WTC11 (cell line): ENCODE data around the gene ABCC4.

Experiments used
- ATF2 ChIP-seq: sonication (generic); formaldehyde crosslinking; IDR thresholded peaks from 2 replicates; pipeline ENCODE4 v1.8.1; 2022; ENCODE audit warnings: low read depth, missing genetic modification reagents, borderline replicate concordance
- CTCF ChIP-seq: fragments of 200-600 bp; IDR thresholded peaks from 2 replicates; pipeline ENCODE4 v1.8.0; 2022; ENCODE audit warnings: antibody characterized with exemption
- E2F1 ChIP-seq: sonication (generic); formaldehyde crosslinking; IDR thresholded peaks from 2 replicates; pipeline ENCODE4 v1.8.0; 2022; ENCODE audit warnings: mild to moderate bottlenecking, missing genetic modification reagents
- E2F5 ChIP-seq: sonication (generic); formaldehyde crosslinking; IDR thresholded peaks from 2 replicates; pipeline ENCODE4 v1.8.1; 2022; ENCODE audit warnings: mild to moderate bottlenecking, moderate library complexity, missing genetic modification reagents
- JUN ChIP-seq: sonication (generic); formaldehyde crosslinking; IDR thresholded peaks from 2 replicates; pipeline ENCODE4 v1.8.0; 2023; ENCODE audit warnings: mild to moderate bottlenecking, missing genetic modification reagents
- KAT7 ChIP-seq: sonication (generic); formaldehyde crosslinking; IDR thresholded peaks from 2 replicates; pipeline ENCODE4 v1.8.1; 2023; ENCODE audit warnings: missing genetic modification reagents, mild to moderate bottlenecking, borderline replicate concordance
- NR2C2 ChIP-seq: sonication (generic); formaldehyde crosslinking; IDR thresholded peaks from 2 replicates; pipeline ENCODE4 v1.8.0; 2022; ENCODE audit warnings: mild to moderate bottlenecking, missing genetic modification reagents
- PREB ChIP-seq: sonication (generic); formaldehyde crosslinking; IDR thresholded peaks from 2 replicates; pipeline ENCODE4 v1.8.1; 2022; ENCODE audit warnings: mild to moderate bottlenecking, missing genetic modification reagents, moderate library complexity, borderline replicate concordance
- SP1 ChIP-seq: sonication (generic); formaldehyde crosslinking; conservative IDR thresholded peaks from 2 replicates; pipeline ENCODE4 v1.8.1; 2022; ENCODE audit warnings: missing genetic modification reagents
- STAT6 ChIP-seq: sonication (generic); formaldehyde crosslinking; conservative IDR thresholded peaks from 2 replicates; pipeline ENCODE4 v1.8.1; 2023; ENCODE audit warnings: mild to moderate bottlenecking, low read depth, missing genetic modification reagents, moderate library complexity
- ZNF263 ChIP-seq: sonication (generic); formaldehyde crosslinking; IDR thresholded peaks from 2 replicates; pipeline ENCODE4 v1.8.1; 2022; ENCODE audit warnings: low read depth, mild to moderate bottlenecking, moderate library complexity, missing genetic modification reagents
- ZSCAN18 ChIP-seq: fragments of 250-450 bp; sonication (Bioruptor Pico); IDR thresholded peaks from 2 replicates; pipeline ENCODE4 v2.1.2; 2022; ENCODE audit warnings: mild to moderate bottlenecking, moderate library complexity

- TF ChIP-seq CTCF, result no peak
- no peak for TF ChIP-seq ZNF263 (CRISPR knock-in tag)
- no peak for TF ChIP-seq E2F5 (CRISPR knock-in tag)
- TF ChIP-seq JUN, result no peak
- no peak for TF ChIP-seq NR2C2 (CRISPR knock-in tag)
- no peak for TF ChIP-seq STAT6
- TF ChIP-seq SP1 (CRISPR knock-in tag), result no peak
- no peak for TF ChIP-seq E2F1 (CRISPR knock-in tag)
- no peak for TF ChIP-seq KAT7
- TF ChIP-seq ATF2 (CRISPR knock-in tag), result no peak
- TF ChIP-seq ZSCAN18 (CRISPR knock-in tag), result no peak
- no peak for TF ChIP-seq PREB (CRISPR knock-in tag)
Measured at GRCh38 chr13:95201814-95202651, 99.2 kb downstream of the ABCC4 start.
